ENCODE results near the gene WFDC13. TPM values are rescaled to one million over a fixed set of nuclear protein-coding genes. Genes with fewer than 3 reads are reported as not detected.

The WFDC13 gene
- total RNA-seq, 2 donors from 2014 or later, result not detected

- TF ChIP-seq CTCF (conservative IDR thresholded peaks at IDR 0.05), result no peak
- peaks cover 39% of the 10 kb centered on the region for H3K9me3 ChIP-seq (ENCODE audit: control insufficient read depth, low read length)
- H3K4me1 ChIP-seq (ENCODE audit: control insufficient read depth, insufficient read depth, low read length), result no peaks in the 10 kb centered on the region
- peaks cover 69% of the 10 kb centered on the region for H3K9me3 Mint-ChIP-seq
- H3K4me3 Mint-ChIP-seq, result no peak overlapping the region
- no peaks in the 10 kb centered on the region for H3K4me1 Mint-ChIP-seq
- no peak for DNase-seq
- H3K36me3 Mint-ChIP-seq (ENCODE audit: low read depth), result peaks cover 9% of the 10 kb centered on the region
- no peak overlapping the region for H3K4me3 ChIP-seq (ENCODE audit: low read length)
- H3K9ac ChIP-seq (ENCODE audit: extremely low read depth, low read length, poor library complexity, severe bottlenecking), result no peak overlapping the region
- H3K27ac ChIP-seq (ENCODE audit: low read depth, low read length), result no peak overlapping the region
- no peak overlapping the region for H3K27ac Mint-ChIP-seq
- H3K36me3 ChIP-seq (ENCODE audit: control insufficient read depth, insufficient read depth, low read length), result no peaks in the 10 kb centered on the region
- no peaks in the 10 kb centered on the region for H3K27me3 Mint-ChIP-seq (ENCODE audit: insufficient read depth)
- H3K27me3 ChIP-seq (ENCODE audit: control insufficient read depth, insufficient read depth, low read length, poor library complexity, severe bottlenecking), result no peaks in the 10 kb centered on the region
Observed at GRCh38 chr20:45732199-45732598, 30.4 kb downstream of the WFDC13 start.

GRCh38 chr20:45735552-45735951 is 33.7 kb downstream of the WFDC13 start:
- H3K4me1 ChIP-seq (ENCODE audit: control insufficient read depth, insufficient read depth, low read length), result no peaks in the 10 kb centered on the region
- no peaks in the 10 kb centered on the region for H3K27me3 Mint-ChIP-seq (ENCODE audit: insufficient read depth)
- H3K4me3 ChIP-seq (ENCODE audit: low read length), result no peak overlapping the region
- peaks cover 13% of the 10 kb centered on the region for H3K36me3 Mint-ChIP-seq (ENCODE audit: low read depth)
- H3K36me3 ChIP-seq (ENCODE audit: control insufficient read depth, insufficient read depth, low read length), result no peaks in the 10 kb centered on the region
- 94% methylated on average over 5 to 8 of the region's 8 CpGs for WGBS, 2 experiments (ENCODE audit: insufficient coverage in 1 of 2, insufficient read length in 1 of 2)
- DNase-seq, result no peak
- H3K27me3 ChIP-seq (ENCODE audit: control insufficient read depth, insufficient read depth, low read length, poor library complexity, severe bottlenecking), result no peaks in the 10 kb centered on the region
- H3K27ac Mint-ChIP-seq, result no peak overlapping the region
- no peaks in the 10 kb centered on the region for H3K4me1 Mint-ChIP-seq
- H3K4me3 Mint-ChIP-seq, result no peak overlapping the region
- no peak for TF ChIP-seq CTCF (conservative IDR thresholded peaks at IDR 0.05)
- H3K27ac ChIP-seq (ENCODE audit: low read depth, low read length), result no peak overlapping the region
- H3K9me3 Mint-ChIP-seq, result peaks cover 68% of the 10 kb centered on the region
- H3K9me3 ChIP-seq (ENCODE audit: control insufficient read depth, low read length), result peaks cover 44% of the 10 kb centered on the region
- H3K9ac ChIP-seq (ENCODE audit: extremely low read depth, low read length, poor library complexity, severe bottlenecking), result no peak overlapping the region

GRCh38 chr20:45735988-45736387 is 34.1 kb downstream of the WFDC13 start:
- Histone ChIP-seq H3K4me3 (ENCODE audit: low read length) (no peak overlapping the region), H3K27me3 (ENCODE audit: control insufficient read depth, insufficient read depth, low read length, poor library complexity, severe bottlenecking) (no peaks in the 10 kb centered on the region), H3K36me3 (ENCODE audit: control insufficient read depth, insufficient read depth, low read length) (no peaks in the 10 kb centered on the region), H3K27ac (ENCODE audit: low read depth, low read length) (no peak overlapping the region), H3K9me3 (ENCODE audit: control insufficient read depth, low read length) (peaks cover 44% of the 10 kb centered on the region), H3K4me1 (ENCODE audit: control insufficient read depth, insufficient read depth, low read length) (no peaks in the 10 kb centered on the region), H3K9ac (ENCODE audit: extremely low read depth, low read length, poor library complexity, severe bottlenecking) (no peak overlapping the region)
- no peak for DNase-seq
- no peak overlapping the region for H3K4me3 Mint-ChIP-seq
- WGBS, 2 experiments (ENCODE audit: insufficient coverage in 1 of 2, insufficient read length in 1 of 2), result 94 to 95% methylated on average over 16 to 23 of the region's 23 CpGs
- peaks cover 65% of the 10 kb centered on the region for H3K9me3 Mint-ChIP-seq
- no peak for TF ChIP-seq CTCF (conservative IDR thresholded peaks at IDR 0.05)
- peaks cover 11% of the 10 kb centered on the region for H3K36me3 Mint-ChIP-seq (ENCODE audit: low read depth)
- H3K27ac Mint-ChIP-seq, result no peak overlapping the region
- no peaks in the 10 kb centered on the region for H3K4me1 Mint-ChIP-seq
- H3K27me3 Mint-ChIP-seq (ENCODE audit: insufficient read depth), result no peaks in the 10 kb centered on the region

Measured in endodermal cell (in vitro differentiated cells).